ENCODE results near the gene PKIB.

DNA sequence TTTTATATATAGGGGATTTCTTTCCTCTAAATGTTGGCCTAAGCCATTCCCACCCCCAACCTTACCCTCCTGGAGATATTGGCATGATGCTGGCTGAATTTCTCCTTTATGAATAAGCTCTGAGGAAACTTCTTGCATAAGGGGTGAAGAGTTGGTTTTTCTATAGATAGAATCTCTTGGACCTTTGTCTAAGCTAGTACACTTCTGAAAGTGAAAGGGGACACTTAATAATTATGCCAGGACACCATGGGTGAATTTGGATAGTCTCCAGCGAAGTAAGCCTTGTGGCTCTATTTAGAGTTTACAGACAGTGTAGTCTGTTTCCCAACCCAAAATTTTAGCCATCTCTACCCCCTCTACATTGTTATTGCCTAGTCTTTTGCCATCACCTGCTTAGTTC is 142.3 kb downstream of the PKIB start:
- TF ChIP-seq, protein P1, sequence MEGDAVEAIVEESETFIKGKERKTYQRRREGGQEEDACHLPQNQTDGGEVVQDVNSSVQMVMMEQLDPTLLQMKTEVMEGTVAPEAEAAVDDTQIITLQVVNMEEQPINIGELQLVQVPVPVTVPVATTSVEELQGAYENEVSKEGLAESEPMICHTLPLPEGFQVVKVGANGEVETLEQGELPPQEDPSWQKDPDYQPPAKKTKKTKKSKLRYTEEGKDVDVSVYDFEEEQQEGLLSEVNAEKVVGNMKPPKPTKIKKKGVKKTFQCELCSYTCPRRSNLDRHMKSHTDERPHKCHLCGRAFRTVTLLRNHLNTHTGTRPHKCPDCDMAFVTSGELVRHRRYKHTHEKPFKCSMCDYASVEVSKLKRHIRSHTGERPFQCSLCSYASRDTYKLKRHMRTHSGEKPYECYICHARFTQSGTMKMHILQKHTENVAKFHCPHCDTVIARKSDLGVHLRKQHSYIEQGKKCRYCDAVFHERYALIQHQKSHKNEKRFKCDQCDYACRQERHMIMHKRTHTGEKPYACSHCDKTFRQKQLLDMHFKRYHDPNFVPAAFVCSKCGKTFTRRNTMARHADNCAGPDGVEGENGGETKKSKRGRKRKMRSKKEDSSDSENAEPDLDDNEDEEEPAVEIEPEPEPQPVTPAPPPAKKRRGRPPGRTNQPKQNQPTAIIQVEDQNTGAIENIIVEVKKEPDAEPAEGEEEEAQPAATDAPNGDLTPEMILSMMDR (IDR thresholded peaks at IDR 0.05), result no peak
- TF ChIP-seq POLR2A (IDR thresholded peaks at IDR 0.05) (no peak), POLR2AphosphoS5 (IDR thresholded peaks at IDR 0.05) (no peak), EP300 (IDR thresholded peaks at IDR 0.05) (no peak)
